Natural killer cell (primary cell): ENCODE measurements around the gene SMNDC1. TPM values are rescaled to one million over a fixed set of nuclear protein-coding genes. Genes with fewer than 3 reads are reported as not detected.

Experiments
- ATAC-seq, 3 donors: fragments of 150-1000 bp in 2 of 3; fragments of 200-7000 bp in 1 of 3; cut with Tn5 transposase; 1 replicate in 1 of 3; 2 replicates in 2 of 3; pipeline ENCODE4 v1.10.0; 2021; ENCODE audit warnings: mild to moderate bottlenecking in 2 of 3, moderate library complexity in 2 of 3
- DNase-seq, 2 donors: peaks; one replicate each; pipeline versions ENCODE4 v3.0.0 to v3.0.0-alpha.2; 2013 to 2021; ENCODE audit warnings: mixed read lengths in 1 of 2
- H3K27ac ChIP-seq: one replicate; pipeline ENCODE4 v1.5.1; 2013; ENCODE audit warnings: mild to moderate bottlenecking, low read length
- H3K27me3 ChIP-seq: one replicate; pipeline ENCODE4 v1.6.1; 2013; ENCODE audit warnings: low read length; ENCODE audit not compliant: control insufficient read depth, insufficient read depth
- H3K36me3 ChIP-seq: one replicate; pipeline ENCODE4 v1.6.1; 2013; ENCODE audit warnings: low read length; ENCODE audit not compliant: control insufficient read depth, insufficient read depth
- H3K4me1 ChIP-seq: one replicate; pipeline ENCODE4 v1.6.1; 2013; ENCODE audit warnings: low read length; ENCODE audit not compliant: control insufficient read depth, insufficient read depth
- H3K4me3 ChIP-seq: one replicate; pipeline ENCODE4 v1.5.1; 2013; ENCODE audit warnings: low read length
- H3K9me3 ChIP-seq: one replicate; pipeline ENCODE4 v1.6.1; 2013; ENCODE audit warnings: low read length; ENCODE audit not compliant: control insufficient read depth, insufficient read depth
- H3K27ac Mint-ChIP-seq, 2 donors: one replicate each; pipeline ENCODE4 v1.8.0; 2022; ENCODE audit warnings: mild to moderate bottlenecking in 2 of 2, mixed read lengths in 2 of 2, moderate library complexity in 1 of 2
- H3K27me3 Mint-ChIP-seq, 2 donors: one replicate each; pipeline ENCODE4 v1.8.0; 2022; ENCODE audit warnings: low read depth in 2 of 2, mixed read lengths in 2 of 2
- H3K36me3 Mint-ChIP-seq: one replicate; pipeline ENCODE4 v1.8.0; 2022; ENCODE audit warnings: mixed read lengths
- H3K4me1 Mint-ChIP-seq, 2 donors: one replicate each; pipeline ENCODE4 v1.8.0; 2022; ENCODE audit warnings: mixed read lengths in 2 of 2
- H3K4me3 Mint-ChIP-seq: one replicate; pipeline ENCODE4 v1.8.0; 2022; ENCODE audit warnings: mild to moderate bottlenecking, moderate library complexity, mixed read lengths
- H3K9me3 Mint-ChIP-seq, 2 donors: one replicate each; pipeline ENCODE4 v1.8.0; 2022; ENCODE audit warnings: mixed read lengths in 2 of 2
- WGBS: methylation state at CpG from one replicate; pipeline ENCODE4 v1.1.7; 2013; ENCODE audit warnings: missing lambda C conversion rate; ENCODE audit not compliant: insufficient coverage; 5-methylcytosine and 5-hydroxymethylcytosine counted together
- intact Hi-C: fragments of 100-400 bp; cut with micrococcal nuclease; formaldehyde crosslinking; loops from one replicate; pipeline ENCODE4 v1.14.2; 2022
- total RNA-seq, 4 donors: library from RNA; stranded (reverse); fragments of 120-200 nt in 1 of 4; gene quantifications; one replicate each; pipeline versions ENCODE4 v1.2.3 to v1.2.4, GENCODE V29; 2013 to 2022
- TF ChIP-seq, protein P1 (sequence below): fragments of 200-600 bp; IDR thresholded peaks from one replicate; pipeline ENCODE4 v1.8.0; 2022; ENCODE audit warnings: antibody characterized with exemption

Gene SMNDC1
- total RNA-seq, 3 donors from 2014 or later (not counting 1 experiment from before 2014, with no cell fraction given) = 53.3 to 56.3 (median 55.3) TPM

DNA sequence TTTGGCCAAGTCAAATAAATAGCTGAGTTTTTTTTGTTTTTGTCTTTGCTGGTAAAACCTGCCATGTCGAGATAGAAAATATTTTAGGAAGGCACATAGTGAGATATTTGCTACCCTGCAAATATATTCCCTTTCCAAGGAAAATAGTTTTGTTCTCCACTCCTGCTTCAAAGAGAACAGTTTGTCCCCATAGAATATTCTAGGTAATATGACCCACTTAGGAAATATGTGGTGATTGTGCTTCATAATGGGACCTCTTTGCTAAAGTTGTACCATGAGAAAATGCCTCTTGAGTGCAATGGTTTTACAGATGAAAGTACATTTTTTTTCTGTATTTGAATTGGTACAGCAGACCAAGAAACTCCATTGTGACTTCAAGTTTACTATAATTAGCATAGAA, 41.6 kb downstream of the SMNDC1 start:
- H3K9me3 ChIP-seq = no peaks in the 10 kb centered on the region
- H3K4me1 ChIP-seq = no peaks in the 10 kb centered on the region
- H3K27ac ChIP-seq = no peak overlapping the region
- Mint-ChIP-seq H3K9me3 (no peaks in the 10 kb centered on the region), H3K36me3 (no peaks in the 10 kb centered on the region), H3K4me1 (no peaks in the 10 kb centered on the region), H3K4me3 (no peak overlapping the region), H3K27ac (no peak overlapping the region), H3K27me3 (peaks cover 14 to 45% of the 10 kb centered on the region in 2 donors)
- H3K27me3 ChIP-seq = no peaks in the 10 kb centered on the region
- no CpG with 5 or more reads among the region's 1 CpG for WGBS
- no peak overlapping the region for H3K4me3 ChIP-seq
- TF ChIP-seq, protein P1, sequence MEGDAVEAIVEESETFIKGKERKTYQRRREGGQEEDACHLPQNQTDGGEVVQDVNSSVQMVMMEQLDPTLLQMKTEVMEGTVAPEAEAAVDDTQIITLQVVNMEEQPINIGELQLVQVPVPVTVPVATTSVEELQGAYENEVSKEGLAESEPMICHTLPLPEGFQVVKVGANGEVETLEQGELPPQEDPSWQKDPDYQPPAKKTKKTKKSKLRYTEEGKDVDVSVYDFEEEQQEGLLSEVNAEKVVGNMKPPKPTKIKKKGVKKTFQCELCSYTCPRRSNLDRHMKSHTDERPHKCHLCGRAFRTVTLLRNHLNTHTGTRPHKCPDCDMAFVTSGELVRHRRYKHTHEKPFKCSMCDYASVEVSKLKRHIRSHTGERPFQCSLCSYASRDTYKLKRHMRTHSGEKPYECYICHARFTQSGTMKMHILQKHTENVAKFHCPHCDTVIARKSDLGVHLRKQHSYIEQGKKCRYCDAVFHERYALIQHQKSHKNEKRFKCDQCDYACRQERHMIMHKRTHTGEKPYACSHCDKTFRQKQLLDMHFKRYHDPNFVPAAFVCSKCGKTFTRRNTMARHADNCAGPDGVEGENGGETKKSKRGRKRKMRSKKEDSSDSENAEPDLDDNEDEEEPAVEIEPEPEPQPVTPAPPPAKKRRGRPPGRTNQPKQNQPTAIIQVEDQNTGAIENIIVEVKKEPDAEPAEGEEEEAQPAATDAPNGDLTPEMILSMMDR = no peak
- H3K36me3 ChIP-seq = no peaks in the 10 kb centered on the region
- ATAC-seq (no peak), DNase-seq (no peak)
- intact Hi-C loops = loop anchor here (5.0 kb wide), 1 partner anchor 36 kb away; no protein-coding TSS in a partner anchor

DNA sequence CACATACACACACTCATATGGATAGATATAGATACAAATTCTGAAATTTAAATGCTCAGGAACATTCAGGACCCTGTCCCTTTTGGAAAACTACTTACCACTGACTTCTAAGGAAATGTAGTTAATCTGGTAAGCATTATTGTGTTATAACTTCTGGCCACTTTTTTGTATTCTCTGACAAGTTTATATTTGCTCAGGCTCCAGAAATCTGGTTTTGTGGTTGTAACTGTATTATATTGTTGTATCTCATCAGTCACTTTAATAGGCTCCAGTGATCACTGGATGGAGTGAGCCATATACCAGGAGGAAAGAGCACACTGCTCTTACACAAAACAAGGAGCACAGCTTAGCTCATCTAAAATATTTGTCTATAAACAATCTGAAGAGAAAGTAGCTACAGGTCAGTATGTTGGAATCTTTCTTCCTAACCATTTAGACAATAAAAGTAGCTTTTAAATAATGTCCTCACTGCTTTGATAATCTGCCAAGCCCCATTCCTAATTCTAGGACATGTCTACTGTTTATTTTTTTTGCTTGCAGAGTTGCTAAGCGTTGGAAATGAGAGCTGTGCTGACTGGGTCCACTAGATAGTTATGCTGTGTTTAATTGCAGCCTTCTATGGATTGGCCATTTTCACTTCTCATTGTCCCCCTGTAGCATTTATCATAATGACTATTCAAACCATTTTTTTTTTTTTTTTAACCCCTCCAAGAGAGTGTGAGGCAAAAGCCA, 43.8 kb downstream of the SMNDC1 start:
- Histone ChIP-seq H3K27me3 (no peaks in the 10 kb centered on the region), H3K4me3 (no peak overlapping the region), H3K4me1 (no peaks in the 10 kb centered on the region), H3K36me3 (no peaks in the 10 kb centered on the region), H3K27ac (no peak overlapping the region), H3K9me3 (no peaks in the 10 kb centered on the region)
- H3K4me1 Mint-ChIP-seq = no peaks in the 10 kb centered on the region
- no peak overlapping the region for H3K4me3 Mint-ChIP-seq
- H3K27me3 Mint-ChIP-seq = peaks cover 17 to 47% of the 10 kb centered on the region in 2 donors
- WGBS = 88% methylated on average over 1 of the region's 1 CpG
- H3K9me3 Mint-ChIP-seq = no peaks in the 10 kb centered on the region
- H3K36me3 Mint-ChIP-seq = peaks cover under 1% of the 10 kb centered on the region
- intact Hi-C loops = loop anchor here (5.0 kb wide), 1 partner anchor 34 kb away; no protein-coding TSS in a partner anchor
- H3K27ac Mint-ChIP-seq = no peak overlapping the region
- DNase-seq (no peak), ATAC-seq (no peak)
- TF ChIP-seq, protein P1 = no peak

DNA sequence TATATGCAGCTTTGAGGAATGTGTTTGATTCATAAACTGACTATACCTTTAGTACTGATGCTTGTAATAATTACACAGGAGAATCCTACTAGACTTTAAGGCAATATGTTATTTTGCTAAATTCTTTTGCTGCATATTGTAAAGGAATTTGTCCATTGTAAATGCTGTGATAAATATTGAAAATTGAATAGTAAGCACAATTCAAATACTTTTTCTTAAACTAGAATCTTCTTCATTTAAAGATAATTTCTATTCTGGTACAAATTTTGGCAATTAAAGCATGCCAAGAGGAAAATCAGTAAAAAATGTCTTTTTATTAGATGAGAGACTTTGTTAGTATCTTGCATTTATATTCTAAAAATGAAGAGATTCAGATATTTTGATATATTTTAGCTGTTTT, 45.4 kb downstream of the SMNDC1 start:
- Mint-ChIP-seq H3K4me1 (peaks cover 6% of the 10 kb centered on the region in 2 donors), H3K9me3 (no peaks in the 10 kb centered on the region), H3K27me3 (peaks cover 17 to 47% of the 10 kb centered on the region in 2 donors), H3K36me3 (peaks cover 5% of the 10 kb centered on the region), H3K27ac (no peak overlapping the region), H3K4me3 (no peak overlapping the region)
- intact Hi-C loops = no loop called here
- Histone ChIP-seq H3K27ac (no peak overlapping the region), H3K27me3 (no peaks in the 10 kb centered on the region), H3K36me3 (no peaks in the 10 kb centered on the region), H3K4me1 (no peaks in the 10 kb centered on the region), H3K9me3 (no peaks in the 10 kb centered on the region), H3K4me3 (no peak overlapping the region)
- no peak for ATAC-seq
- no peak for DNase-seq
- TF ChIP-seq, protein P1 = no peak

DNA sequence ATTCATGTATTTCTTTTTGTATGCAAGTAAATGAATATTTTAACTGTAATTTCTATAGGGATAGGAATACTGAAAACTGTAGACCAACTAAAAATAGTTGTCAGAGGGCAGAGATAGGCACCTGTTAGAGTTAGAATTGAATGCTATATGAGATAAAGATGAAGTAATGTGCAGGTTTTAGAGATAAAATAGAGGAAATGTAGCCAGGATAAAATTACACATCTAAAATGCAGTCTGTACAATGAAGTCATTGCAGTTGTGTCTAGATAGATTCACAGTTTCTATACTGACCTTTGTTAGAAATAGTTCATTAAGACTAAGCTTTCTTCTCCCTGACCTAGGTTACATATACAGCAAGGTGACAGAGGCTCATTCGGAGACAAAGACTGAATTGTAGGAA, 46.2 kb downstream of the SMNDC1 start:
- no peaks in the 10 kb centered on the region for H3K9me3 ChIP-seq
- H3K4me3 ChIP-seq = no peak overlapping the region
- DNase-seq = no peak
- Mint-ChIP-seq H3K4me1 (peaks cover 8% of the 10 kb centered on the region in 2 donors), H3K9me3 (no peaks in the 10 kb centered on the region), H3K27me3 (peaks cover 17 to 45% of the 10 kb centered on the region in 2 donors), H3K36me3 (peaks cover 5% of the 10 kb centered on the region), H3K4me3 (no peak overlapping the region), H3K27ac (no peak overlapping the region)
- TF ChIP-seq, protein P1 = no peak
- no peak overlapping the region for H3K27ac ChIP-seq
- intact Hi-C loops = no loop called here
- no peak for ATAC-seq
- no peaks in the 10 kb centered on the region for H3K27me3 ChIP-seq
- H3K4me1 ChIP-seq = no peaks in the 10 kb centered on the region
- no CpG with 5 or more reads among the region's 1 CpG for WGBS
- no peaks in the 10 kb centered on the region for H3K36me3 ChIP-seq
